ENCODE results near the gene PKN1. TPM values are rescaled to one million over a fixed set of nuclear protein-coding genes. Genes with fewer than 3 reads are reported as not detected.
A peak's percentile ranks its signal among the peaks of the same experiment; 100 is the strongest.

Gene PKN1
- total and polyA plus RNA-seq, 9 of the 15 experiments (the other 6 are each of a cell fraction or from before 2014, with no cell fraction given) = 0.30 to 228 (median 77.5) TPM

GRCh38 chr19:14430712-14431111, 2.4 kb upstream of the PKN1 start:
- ATAC-seq (no peak), DNase-seq (ENCODE audit: extremely low read depth in 1 of 4, low spot score in 3 of 4) (no peak), FAIRE-seq (no peak)
- no peaks in the 10 kb centered on the region; the same call in 1 of the 2 replicates for H4K20me1 ChIP-seq (replicated peaks; ENCODE audit: control insufficient read depth, insufficient read depth, low read length)
- in situ Hi-C loops (cut with MboI) = no loop called here
- intact Hi-C loops (cut with micrococcal nuclease) = loop anchor here (5.0 to 10.0 kb wide), 2 partner anchors 37 to 124 kb away; no protein-coding TSS in a partner anchor
- H3K9me1 ChIP-seq (ENCODE audit: control insufficient read depth, insufficient read depth, low read length) = no peaks in the 10 kb centered on the region
- ChIA-PET CTCF (ENCODE audit: low intra/inter-chr PET ratio) (interaction anchor here (0.6 to 2.0 kb wide), 3 partner anchors 36 to 187 kb away, joined by 3 to 10 read pairs (median 5); no protein-coding TSS in a partner anchor), POLR2A (interaction anchor here (0.6 to 1.6 kb wide), 3 partner anchors 11 to 16 kb away, joined by 3 to 4 read pairs (median 3); no protein-coding TSS in a partner anchor)
- H3K4me2 ChIP-seq (ENCODE audit: insufficient read depth, low read length) = no peak overlapping the region
- BruUV-seq (replicated peaks) = no TSS peak
- peaks cover 2% of the 10 kb centered on the region; the same call in 1 of the 3 replicates for H3K36me3 ChIP-seq (ENCODE audit: control insufficient read depth, insufficient read depth, low read length)
- no peaks in the 10 kb centered on the region for H3K9me3 ChIP-seq (replicated peaks; ENCODE audit: control insufficient read depth, insufficient read depth, low read depth, low read length)
- H3K27ac ChIP-seq (ENCODE audit: extremely low read depth, low read depth, low read length) = no peak overlapping the region
- TF ChIP-seq BCOR (IDR thresholded peaks at IDR 0.05) (peak; percentile 56), ASH1L (IDR thresholded peaks at IDR 0.05; ENCODE audit: borderline replicate concordance, low read depth, partially characterized antibody) (no peak), ZNF668 (CRISPR knock-in tag; IDR thresholded peaks at IDR 0.05) (no peak), RBM25 (IDR thresholded peaks at IDR 0.05; ENCODE audit: low read depth, low read length, severe bottlenecking) (peak; percentile 51), ZFP36 (IDR thresholded peaks at IDR 0.05; ENCODE audit: low read depth, low read length, partially characterized antibody) (peak; percentile 47), KDM1A (IDR thresholded peaks at IDR 0.05) (peak in 1 of 2 experiments; percentile 27; a peak in 1 of 4 replicates)
- peaks cover 27% of the 10 kb centered on the region for H3K79me2 ChIP-seq (ENCODE audit: control insufficient read depth, insufficient read depth, low read length)
- no peak overlapping the region for H2AFZ ChIP-seq (ENCODE audit: low read depth, low read length)
- 51% methylated on average over 3 of the region's 3 CpGs for WGBS (ENCODE audit: insufficient coverage, low coverage, missing lambda C conversion rate)
- no peak overlapping the region for H3K4me3 ChIP-seq
- no peaks in the 10 kb centered on the region for H3K27me3 ChIP-seq (ENCODE audit: control insufficient read depth in 2 of 2, insufficient read depth in 2 of 2, low read length in 2 of 2)
- H3K4me1 ChIP-seq (replicated peaks in 1 of 2; ENCODE audit: control insufficient read depth in 2 of 2, insufficient read depth in 2 of 2, low read length in 2 of 2) = peaks cover 22 to 48% of the 10 kb centered on the region in 2 experiments; a peak in 4 of 5 replicates
- peak overlapping the region in 1 of 2 experiments; percentile 62; a peak in 1 of 4 replicates for H3K9ac ChIP-seq (ENCODE audit: insufficient read depth in 1 of 2, low read depth in 2 of 2, low read length in 2 of 2)
